ENCODE measurements around the gene ATP2C2. TPM values are rescaled to one million over a fixed set of nuclear protein-coding genes. Genes with fewer than 3 reads are reported as not detected.

Gene ATP2C2
- polyA plus RNA-seq, 6 donors from 2014 or later, result not detected

- Mint-ChIP-seq H3K9me3 (no peaks in the 10 kb centered on the region), H3K36me3 (no peaks in the 10 kb centered on the region), H3K4me1 (peaks cover 34 to 47% (median 45%) of the 10 kb centered on the region in 3 donors), H3K27me3 (no peaks in the 10 kb centered on the region), H3K4me3 (peak overlapping the region; percentile 80 to 94 (median 90)), H3K27ac (peak overlapping the region in 5 of 6 donors; percentile 53 to 96 (median 93))
- DNase-seq (no peak), ATAC-seq (ENCODE audit: low read depth in 2 of 2) (no peak)
These were observed 137.2 kb downstream of the ATP2C2 start for GRCh38 chr16:84505249-84506187.

- Mint-ChIP-seq H3K4me1 (peaks cover 36 to 59% (median 49%) of the 10 kb centered on the region in 3 donors), H3K36me3 (no peaks in the 10 kb centered on the region), H3K27me3 (no peaks in the 10 kb centered on the region), H3K27ac (peak overlapping the region; percentile 38 to 92 (median 66)), H3K9me3 (no peaks in the 10 kb centered on the region), H3K4me3 (peak overlapping the region; percentile 37 to 91 (median 79))
- DNase-seq, result no peak
- peak; percentile 20 to 36 for ATAC-seq (ENCODE audit: low read depth in 2 of 2)
These were observed 139.0 kb downstream of the ATP2C2 start for GRCh38 chr16:84507011-84507982.

GRCh38 chr16:84508502-84508901 lies 140.2 kb downstream of the ATP2C2 start:
- ATAC-seq (ENCODE audit: low read depth in 2 of 2) (no peak), DNase-seq (no peak)
- H3K4me3 Mint-ChIP-seq, result peak overlapping the region in 1 of 8 donors; percentile 63
- no peaks in the 10 kb centered on the region for H3K27me3 Mint-ChIP-seq
- H3K4me1 Mint-ChIP-seq, result peaks cover 36 to 50% (median 48%) of the 10 kb centered on the region in 3 donors
- H3K36me3 Mint-ChIP-seq, result no peaks in the 10 kb centered on the region
- peak overlapping the region in 1 of 6 donors; percentile 50 for H3K27ac Mint-ChIP-seq
- H3K9me3 Mint-ChIP-seq, result no peaks in the 10 kb centered on the region

GRCh38 chr16:84509032-84509950 lies 141.0 kb downstream of the ATP2C2 start:
- H3K27me3 Mint-ChIP-seq, result no peaks in the 10 kb centered on the region
- H3K4me3 Mint-ChIP-seq, result no peak overlapping the region
- H3K4me1 Mint-ChIP-seq, result peaks cover 39 to 49% (median 47%) of the 10 kb centered on the region in 3 donors
- no peaks in the 10 kb centered on the region for H3K9me3 Mint-ChIP-seq
- ATAC-seq (ENCODE audit: low read depth in 2 of 2), result no peak
- DNase-seq, result no peak
- H3K27ac Mint-ChIP-seq, result peak overlapping the region in 1 of 6 donors; percentile 13
- H3K36me3 Mint-ChIP-seq, result no peaks in the 10 kb centered on the region

- H3K27ac Mint-ChIP-seq, result peak overlapping the region in 4 of 6 donors; percentile 18 to 88 (median 38)
- ATAC-seq (ENCODE audit: low read depth in 2 of 2), result peak; percentile 16 to 29
- H3K4me1 Mint-ChIP-seq, result peaks cover 28 to 43% (median 42%) of the 10 kb centered on the region in 3 donors
- no peaks in the 10 kb centered on the region for H3K9me3 Mint-ChIP-seq
- DNase-seq, result peak; percentile 74
- no peaks in the 10 kb centered on the region for H3K36me3 Mint-ChIP-seq
- no peaks in the 10 kb centered on the region for H3K27me3 Mint-ChIP-seq
- peak overlapping the region in 3 of 8 donors; percentile 10 to 58 (median 14) for H3K4me3 Mint-ChIP-seq
These were observed 143.0 kb downstream of the ATP2C2 start for GRCh38 chr16:84511180-84511800.

GRCh38 chr16:84511831-84512230 lies 143.5 kb downstream of the ATP2C2 start:
- Mint-ChIP-seq H3K36me3 (no peaks in the 10 kb centered on the region), H3K4me3 (peak overlapping the region in 2 of 8 donors; percentile 10 to 36), H3K27ac (peak overlapping the region in 2 of 6 donors; percentile 18 to 88), H3K4me1 (peaks cover 26 to 43% (median 37%) of the 10 kb centered on the region in 3 donors), H3K27me3 (no peaks in the 10 kb centered on the region), H3K9me3 (no peaks in the 10 kb centered on the region)
- ATAC-seq (ENCODE audit: low read depth in 2 of 2), result no peak
- no peak for DNase-seq

GRCh38 chr16:84513123-84513522 lies 144.8 kb downstream of the ATP2C2 start:
- H3K4me3 Mint-ChIP-seq, result no peak overlapping the region
- no peak for ATAC-seq (ENCODE audit: low read depth in 2 of 2)
- H3K4me1 Mint-ChIP-seq, result peaks cover 20 to 37% (median 29%) of the 10 kb centered on the region in 3 donors
- no peaks in the 10 kb centered on the region for H3K27me3 Mint-ChIP-seq
- H3K36me3 Mint-ChIP-seq, result no peaks in the 10 kb centered on the region
- H3K27ac Mint-ChIP-seq, result peak overlapping the region in 3 of 6 donors; percentile 22 to 87 (median 75)
- H3K9me3 Mint-ChIP-seq, result no peaks in the 10 kb centered on the region
- no peak for DNase-seq

- Mint-ChIP-seq H3K9me3 (no peaks in the 10 kb centered on the region), H3K36me3 (no peaks in the 10 kb centered on the region), H3K27me3 (no peaks in the 10 kb centered on the region), H3K4me3 (no peak overlapping the region), H3K4me1 (peaks cover 20 to 33% (median 29%) of the 10 kb centered on the region in 3 donors), H3K27ac (peak overlapping the region in 1 of 6 donors; percentile 22)
- no peak for DNase-seq
- no peak for ATAC-seq (ENCODE audit: low read depth in 2 of 2)
These were observed 145.3 kb downstream of the ATP2C2 start for GRCh38 chr16:84513666-84514065.

Other genes starting within 250 kb of the ATP2C2 start
- 10 to 100 TPM in 5 of 6 donors, 1 to 10 TPM in 1; 3.5 to 15.5 (median 13.7) TPM for gene HSDL1, start 223.4 kb upstream of the ATP2C2 start, polyA plus RNA-seq (ENCODE audit: low read depth in 6 of 6)
- under 1 TPM in 1 of 6 donors, not detected in 5; 0.43 TPM for gene DNAAF1, start 223.2 kb upstream of the ATP2C2 start, polyA plus RNA-seq (ENCODE audit: low read depth in 6 of 6)
- 10 to 100 TPM in 1 of 6 donors, 1 to 10 TPM in 5; 4.8 to 11.6 (median 7.3) TPM for gene TAF1C, start 181.5 kb upstream of the ATP2C2 start, polyA plus RNA-seq (ENCODE audit: low read depth in 6 of 6)
- under 1 TPM in 1 of 6 donors, not detected in 5; 0.17 TPM for gene ADAD2, start 177.4 kb upstream of the ATP2C2 start, polyA plus RNA-seq (ENCODE audit: low read depth in 6 of 6)
- not detected for gene KCNG4, start 128.5 kb upstream of the ATP2C2 start, polyA plus RNA-seq (ENCODE audit: low read depth in 6 of 6)
- not detected for gene WFDC1, start 73.7 kb upstream of the ATP2C2 start, polyA plus RNA-seq (ENCODE audit: low read depth in 6 of 6)
- gene MEAK7, start 136.1 kb downstream of the ATP2C2 start, polyA plus RNA-seq (ENCODE audit: low read depth in 6 of 6), result 1 to 10 TPM; 2.1 to 4.7 (median 3.1) TPM
- 100 to 1,000 TPM; 167 to 439 (median 373) TPM for gene COTL1, start 249.5 kb downstream of the ATP2C2 start, polyA plus RNA-seq (ENCODE audit: low read depth in 6 of 6)

All from naive B cell (primary cell).